ENCODE measurements around the gene FHIT.
"Not testable (repeated sequence)": the region's sequence is repeated elsewhere in the genome, so short reads cannot be mapped to it uniquely, and the experiment has no call there.

FHIT gene

GRCh38 chr3:60992395-60992794 lies 258.9 kb downstream of the FHIT start:
- DNase-seq (ENCODE audit: low read depth in 3 of 3), result no peak

GRCh38 chr3:60990442-60990730 lies 260.9 kb downstream of the FHIT start:
- DNase-seq (ENCODE audit: low read depth in 3 of 3), result no peak

- no peak for DNase-seq (ENCODE audit: low read depth in 3 of 3)
Measured at GRCh38 chr3:60989626-60990441, 261.4 kb downstream of the FHIT start.

GRCh38 chr3:60987191-60987590 lies 264.1 kb downstream of the FHIT start:
- not testable (repeated sequence) for DNase-seq (ENCODE audit: low read depth in 3 of 3)

GRCh38 chr3:60986552-60986951 lies 264.7 kb downstream of the FHIT start:
- DNase-seq (ENCODE audit: low read depth in 3 of 3), result no peak

GRCh38 chr3:60983906-60984305 lies 267.3 kb downstream of the FHIT start:
- no peak for DNase-seq (ENCODE audit: low read depth in 3 of 3)

- no peak for DNase-seq (ENCODE audit: low read depth in 3 of 3)
Measured at GRCh38 chr3:60980342-60980692, 270.9 kb downstream of the FHIT start.

- no peak for DNase-seq (ENCODE audit: low read depth in 3 of 3)
Measured at GRCh38 chr3:60979461-60980341, 271.6 kb downstream of the FHIT start.

- DNase-seq (ENCODE audit: low read depth in 3 of 3), result no peak
Measured at GRCh38 chr3:60973321-60973720, 277.9 kb downstream of the FHIT start.

- DNase-seq (ENCODE audit: low read depth in 3 of 3), result no peak
Measured at GRCh38 chr3:60972599-60972998, 278.7 kb downstream of the FHIT start.

- no peak for DNase-seq (ENCODE audit: low read depth in 3 of 3)
Measured at GRCh38 chr3:60970850-60971249, 280.4 kb downstream of the FHIT start.

GRCh38 chr3:60967141-60967540 lies 284.1 kb downstream of the FHIT start:
- no peak for DNase-seq (ENCODE audit: low read depth in 3 of 3)

GRCh38 chr3:60957541-60957940 lies 293.7 kb downstream of the FHIT start:
- no peak for DNase-seq (ENCODE audit: low read depth in 3 of 3)

- no peak for DNase-seq (ENCODE audit: low read depth in 3 of 3)
Measured at GRCh38 chr3:60956729-60957128, 294.5 kb downstream of the FHIT start.

GRCh38 chr3:60955034-60955433 lies 296.2 kb downstream of the FHIT start:
- no peak for DNase-seq (ENCODE audit: low read depth in 3 of 3)

GRCh38 chr3:60954048-60954447 lies 297.2 kb downstream of the FHIT start:
- no peak for DNase-seq (ENCODE audit: low read depth in 3 of 3)

- no peak for DNase-seq (ENCODE audit: low read depth in 3 of 3)
Measured at GRCh38 chr3:60953351-60953750, 297.9 kb downstream of the FHIT start.

- DNase-seq (ENCODE audit: low read depth in 3 of 3), result no peak
Measured at GRCh38 chr3:60952055-60952454, 299.2 kb downstream of the FHIT start.

- no peak for DNase-seq (ENCODE audit: low read depth in 3 of 3)
Measured at GRCh38 chr3:60949146-60949545, 302.1 kb downstream of the FHIT start.

GRCh38 chr3:60948488-60948887 lies 302.8 kb downstream of the FHIT start:
- no peak for DNase-seq (ENCODE audit: low read depth in 3 of 3)

- DNase-seq (ENCODE audit: low read depth in 3 of 3), result no peak
Measured at GRCh38 chr3:60935709-60936108, 315.5 kb downstream of the FHIT start.

GRCh38 chr3:60933824-60934223 lies 317.4 kb downstream of the FHIT start:
- no peak for DNase-seq (ENCODE audit: low read depth in 3 of 3)

GRCh38 chr3:60932643-60933042 lies 318.6 kb downstream of the FHIT start:
- DNase-seq (ENCODE audit: low read depth in 3 of 3), result no peak
